Brain microvascular endothelial cell (primary cell): ENCODE data around the gene TMEM131L.

Source experiments
- DNase-seq: peaks from one replicate; pipeline ENCODE4 v3.0.0-alpha.2; 2020
- H3K27ac ChIP-seq: fragments of 250-450 bp; sonication (Bioruptor Pico); 2 replicates; pipeline ENCODE4 v1.5.1; 2020; ENCODE audit warnings: mild to moderate bottlenecking, moderate library complexity
- H3K27me3 ChIP-seq: fragments of 250-450 bp; sonication (Bioruptor Pico); replicated peaks from 2 replicates; pipeline ENCODE4 v1.5.1; 2020; ENCODE audit warnings: mild to moderate bottlenecking
- H3K36me3 ChIP-seq: fragments of 250-450 bp; sonication (Bioruptor Pico); replicated peaks from 2 replicates; pipeline ENCODE4 v1.5.1; 2020; ENCODE audit warnings: mild to moderate bottlenecking
- H3K4me3 ChIP-seq: 2 replicates; pipeline ENCODE4 v1.5.1; 2011; ENCODE audit warnings: low read depth, mild to moderate bottlenecking, control low read depth, low read length, moderate library complexity
- in situ Hi-C: cut with HindIII; loops from 2 replicates; pipeline ENCODE4 v1.10.0; 2017; ENCODE audit warnings: low sequenced_read_pairs, low pct_ligation_motif_present
- TF ChIP-seq, protein P1 (sequence below): IDR thresholded peaks from 2 replicates; pipeline ENCODE4 v1.5.1; 2011; ENCODE audit warnings: low read depth, mild to moderate bottlenecking, moderate library complexity, low read length, control low read depth, inconsistent platforms; ENCODE audit errors: missing control alignments

TMEM131L gene

DNA sequence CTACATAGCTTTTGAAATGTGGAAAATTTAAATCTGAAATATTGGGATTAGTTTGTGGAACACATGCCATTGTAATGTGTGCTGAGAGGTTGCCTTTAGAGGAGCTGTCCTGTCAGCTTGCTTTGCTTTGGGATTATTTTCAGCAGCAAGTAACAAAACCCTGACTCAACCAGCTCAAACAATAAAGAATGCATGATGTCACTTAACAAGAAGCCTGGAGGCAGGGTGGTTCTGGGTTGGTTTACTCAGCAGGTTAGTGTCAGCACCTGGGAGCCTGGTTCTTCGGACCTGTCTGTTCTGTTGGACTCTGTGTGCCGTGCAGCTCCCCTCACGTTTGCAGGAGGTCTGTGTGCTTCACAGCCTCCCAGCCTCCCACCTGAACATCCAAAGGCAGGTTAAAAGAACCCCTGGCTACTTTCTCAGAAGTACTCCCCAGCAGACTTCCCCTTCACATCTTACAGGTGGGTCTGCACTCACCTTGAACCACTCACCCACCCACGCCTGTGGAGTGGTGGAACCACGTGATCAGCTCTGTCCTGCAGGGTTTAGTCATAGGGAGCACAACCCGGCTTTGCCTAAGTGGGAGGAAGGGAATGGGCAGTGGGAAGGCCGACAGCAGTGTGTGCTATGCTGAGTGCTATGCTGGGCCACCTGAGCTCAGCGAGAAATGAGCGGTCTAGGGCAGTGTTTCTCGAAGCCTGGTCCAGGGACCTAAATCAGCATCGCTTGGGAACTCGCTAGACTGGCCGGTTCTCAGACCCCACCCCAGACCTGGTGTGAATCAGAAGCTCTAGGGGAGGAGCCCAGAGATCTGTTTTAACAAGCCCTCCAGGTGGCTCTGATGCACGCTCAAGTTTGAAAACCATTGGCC, 20.4 kb downstream of the TMEM131L start:
- H3K27me3 ChIP-seq, result no peaks in the 10 kb centered on the region
- peak overlapping the region; percentile 70 for H3K27ac ChIP-seq
- no peak overlapping the region for H3K4me3 ChIP-seq
- TF ChIP-seq, protein P1, sequence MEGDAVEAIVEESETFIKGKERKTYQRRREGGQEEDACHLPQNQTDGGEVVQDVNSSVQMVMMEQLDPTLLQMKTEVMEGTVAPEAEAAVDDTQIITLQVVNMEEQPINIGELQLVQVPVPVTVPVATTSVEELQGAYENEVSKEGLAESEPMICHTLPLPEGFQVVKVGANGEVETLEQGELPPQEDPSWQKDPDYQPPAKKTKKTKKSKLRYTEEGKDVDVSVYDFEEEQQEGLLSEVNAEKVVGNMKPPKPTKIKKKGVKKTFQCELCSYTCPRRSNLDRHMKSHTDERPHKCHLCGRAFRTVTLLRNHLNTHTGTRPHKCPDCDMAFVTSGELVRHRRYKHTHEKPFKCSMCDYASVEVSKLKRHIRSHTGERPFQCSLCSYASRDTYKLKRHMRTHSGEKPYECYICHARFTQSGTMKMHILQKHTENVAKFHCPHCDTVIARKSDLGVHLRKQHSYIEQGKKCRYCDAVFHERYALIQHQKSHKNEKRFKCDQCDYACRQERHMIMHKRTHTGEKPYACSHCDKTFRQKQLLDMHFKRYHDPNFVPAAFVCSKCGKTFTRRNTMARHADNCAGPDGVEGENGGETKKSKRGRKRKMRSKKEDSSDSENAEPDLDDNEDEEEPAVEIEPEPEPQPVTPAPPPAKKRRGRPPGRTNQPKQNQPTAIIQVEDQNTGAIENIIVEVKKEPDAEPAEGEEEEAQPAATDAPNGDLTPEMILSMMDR, result no peak
- DNase-seq, result peak; percentile 84
- in situ Hi-C loops, result no loop called here
- H3K36me3 ChIP-seq, result no peaks in the 10 kb centered on the region

DNA sequence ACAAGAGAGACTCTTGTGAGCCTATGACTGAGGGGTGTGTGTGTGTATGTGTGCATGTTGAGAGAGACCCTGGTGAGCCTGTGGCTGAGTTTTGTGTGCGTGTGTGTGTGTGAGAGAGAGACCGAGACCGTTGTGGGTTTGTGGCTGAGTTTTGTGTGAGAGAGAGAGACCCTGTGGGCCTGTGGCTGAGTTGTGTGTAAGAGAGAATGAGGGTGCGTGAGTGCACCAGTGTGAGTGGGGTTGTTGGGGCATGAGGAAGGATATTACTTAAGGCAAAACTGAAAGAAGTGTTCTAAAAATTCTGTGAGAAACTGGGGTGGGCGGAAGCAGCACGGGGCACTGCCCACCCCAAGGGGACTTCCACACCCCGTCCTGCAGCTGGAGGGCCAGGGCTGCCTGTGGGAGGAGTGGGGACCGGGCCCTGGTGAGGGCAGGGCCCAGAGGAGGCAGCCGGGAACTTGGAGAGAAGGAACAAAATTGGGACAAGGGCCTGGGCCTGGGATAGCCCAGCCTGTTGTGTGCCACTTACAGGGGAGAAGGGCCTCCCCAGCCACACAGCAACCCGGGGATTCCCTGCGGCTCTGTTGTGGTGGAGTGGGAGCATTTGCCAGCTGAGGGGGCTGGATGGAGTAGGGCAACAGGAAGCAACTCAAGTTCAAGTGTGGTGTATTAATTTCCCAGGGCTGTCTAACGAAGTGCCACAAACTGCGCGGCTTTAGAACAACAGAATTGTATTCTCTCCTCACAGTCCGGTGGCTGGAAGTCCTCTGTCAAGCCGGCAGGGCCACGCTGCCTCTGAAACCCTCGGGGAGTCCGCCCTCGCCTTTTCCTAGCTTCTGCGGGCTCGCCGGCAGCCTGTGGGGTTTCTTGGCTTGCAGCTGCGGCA, 22.1 kb downstream of the TMEM131L start:
- H3K36me3 ChIP-seq, result no peaks in the 10 kb centered on the region
- peak overlapping the region; percentile 70 for H3K27ac ChIP-seq
- in situ Hi-C loops, result no loop called here
- peak overlapping the region; percentile 12 for H3K4me3 ChIP-seq
- no peaks in the 10 kb centered on the region for H3K27me3 ChIP-seq
- TF ChIP-seq, protein P1, result no peak
- peak; percentile 40 for DNase-seq

- no peak for DNase-seq
- no peaks in the 10 kb centered on the region for H3K36me3 ChIP-seq
- H3K4me3 ChIP-seq, result no peak overlapping the region
- in situ Hi-C loops, result no loop called here
- peak overlapping the region; percentile 70 for H3K27ac ChIP-seq
- TF ChIP-seq, protein P1, result no peak
- no peaks in the 10 kb centered on the region for H3K27me3 ChIP-seq
Measured at GRCh38 chr4:153489856-153490558, 23.8 kb downstream of the TMEM131L start.

DNA sequence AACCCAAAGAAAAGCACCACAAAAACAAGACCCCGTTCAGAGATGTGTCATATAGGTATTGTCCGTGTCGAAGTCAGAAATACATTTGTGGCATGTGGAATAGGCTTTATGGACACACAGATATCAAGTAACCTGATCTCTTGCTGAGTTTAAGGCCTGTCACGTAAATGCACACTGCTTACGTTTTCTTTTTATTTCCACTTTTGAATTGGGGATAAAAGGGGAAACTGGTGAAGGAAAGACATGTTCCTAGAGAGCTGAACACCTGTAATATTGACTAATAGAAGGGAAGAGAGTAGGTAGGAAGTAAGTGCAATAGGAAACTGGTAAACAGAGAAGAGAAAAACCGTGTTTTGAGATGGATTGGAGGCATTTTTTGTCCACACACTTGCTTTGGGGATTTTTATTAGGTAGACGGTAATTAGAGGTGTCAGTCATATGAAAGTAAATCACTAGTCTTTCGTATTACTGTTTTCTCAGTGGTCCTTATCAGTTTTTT, 24.9 kb downstream of the TMEM131L start:
- Histone ChIP-seq H3K27ac (no peak overlapping the region), H3K27me3 (no peaks in the 10 kb centered on the region), H3K4me3 (no peak overlapping the region), H3K36me3 (no peaks in the 10 kb centered on the region)
- in situ Hi-C loops, result no loop called here
- TF ChIP-seq, protein P1, result no peak
- DNase-seq, result no peak

DNA sequence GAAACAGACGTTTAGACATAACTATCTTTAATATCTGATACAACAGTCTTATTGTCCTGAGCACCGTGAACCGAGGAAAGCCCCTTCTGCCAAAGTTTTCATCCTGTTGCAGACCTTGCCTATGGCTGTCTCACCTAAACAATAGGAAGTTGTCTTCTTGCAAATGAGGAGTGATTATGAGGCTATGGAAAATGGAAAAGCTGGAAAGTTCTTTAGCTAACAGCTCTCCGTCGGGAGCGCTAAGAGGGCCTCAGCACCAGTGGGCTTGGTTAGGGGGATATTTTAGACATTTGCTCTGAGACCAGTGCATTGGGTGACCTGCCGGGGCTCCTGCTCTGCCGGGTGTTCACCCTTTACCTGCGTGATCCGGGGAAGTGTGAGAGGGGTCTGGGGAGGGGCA, 28.4 kb downstream of the TMEM131L start:
- Histone ChIP-seq H3K27ac (no peak overlapping the region), H3K4me3 (no peak overlapping the region), H3K27me3 (no peaks in the 10 kb centered on the region), H3K36me3 (no peaks in the 10 kb centered on the region)
- TF ChIP-seq, protein P1, result no peak
- no peak for DNase-seq
- in situ Hi-C loops, result no loop called here
